ENCODE results near the gene ITGB8.

Gene ITGB8

GRCh38 chr7:20450536-20450935, 119.8 kb downstream of the ITGB8 start:
- TF ChIP-seq CTCF (IDR thresholded peaks at IDR 0.05; ENCODE audit: extremely low read depth, insufficient read depth, missing control alignments) = no peak
- DNase-seq (ENCODE audit: low spot score) = no peak
- in situ Hi-C loops (cut with MboI; ENCODE audit: low pct_unique_long_range_greater_than_20kb, low sequenced_read_pairs, unreplicated experiment) = no loop called here

DNA sequence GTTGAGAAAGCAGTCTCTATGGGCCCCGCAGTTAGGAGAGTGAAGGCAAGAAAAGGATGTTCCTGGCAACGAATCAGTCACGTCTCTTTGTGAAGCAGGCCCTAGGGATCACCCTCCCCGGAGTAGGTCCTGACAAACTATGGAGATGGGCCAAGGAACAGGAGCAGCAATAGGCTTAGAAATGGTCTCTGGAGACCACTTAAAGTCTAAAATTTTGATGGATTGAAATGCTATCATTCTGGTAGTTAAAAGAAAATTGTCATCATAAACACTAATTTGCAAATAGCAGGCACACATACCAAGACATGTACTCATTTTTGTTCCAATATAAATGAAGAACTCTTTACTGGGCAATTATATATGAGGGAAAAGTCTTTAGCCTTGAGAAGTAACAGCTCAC, 123.5 kb downstream of the ITGB8 start:
- in situ Hi-C loops (cut with MboI; ENCODE audit: low pct_unique_long_range_greater_than_20kb, low sequenced_read_pairs, unreplicated experiment) = no loop called here
- TF ChIP-seq CTCF (IDR thresholded peaks at IDR 0.05; ENCODE audit: extremely low read depth, insufficient read depth, missing control alignments) = no peak
- DNase-seq (ENCODE audit: low spot score) = no peak

GRCh38 chr7:20456701-20457100, 126.0 kb downstream of the ITGB8 start:
- TF ChIP-seq CTCF (IDR thresholded peaks at IDR 0.05; ENCODE audit: extremely low read depth, insufficient read depth, missing control alignments) = no peak
- DNase-seq (ENCODE audit: low spot score) = no peak
- in situ Hi-C loops (cut with MboI; ENCODE audit: low pct_unique_long_range_greater_than_20kb, low sequenced_read_pairs, unreplicated experiment) = no loop called here

DNA sequence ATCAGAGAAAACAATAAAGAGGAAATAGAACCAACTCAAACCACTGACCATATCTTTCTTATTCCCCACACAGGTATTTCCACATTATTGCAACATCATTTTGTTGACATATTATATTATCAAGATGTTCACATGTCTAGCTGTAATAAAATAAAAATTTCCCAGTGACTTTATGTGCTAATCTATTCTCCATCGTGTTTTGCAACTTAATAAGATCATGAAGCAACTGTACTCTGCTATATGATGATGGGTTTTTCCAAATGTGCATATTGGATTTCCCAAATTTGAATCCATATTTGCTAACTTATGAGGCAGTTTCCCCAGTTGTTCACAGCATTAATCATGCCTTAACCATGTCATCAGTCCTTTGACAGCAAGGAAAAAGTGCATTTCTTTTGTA, 127.8 kb downstream of the ITGB8 start:
- no peak for DNase-seq (ENCODE audit: low spot score)
- no peak for TF ChIP-seq CTCF (IDR thresholded peaks at IDR 0.05; ENCODE audit: extremely low read depth, insufficient read depth, missing control alignments)
- in situ Hi-C loops (cut with MboI; ENCODE audit: low pct_unique_long_range_greater_than_20kb, low sequenced_read_pairs, unreplicated experiment) = no loop called here

GRCh38 chr7:20459419-20459818, 128.7 kb downstream of the ITGB8 start:
- in situ Hi-C loops (cut with MboI; ENCODE audit: low pct_unique_long_range_greater_than_20kb, low sequenced_read_pairs, unreplicated experiment) = no loop called here
- TF ChIP-seq CTCF (IDR thresholded peaks at IDR 0.05; ENCODE audit: extremely low read depth, insufficient read depth, missing control alignments) = no peak
- DNase-seq (ENCODE audit: low spot score) = no peak

GRCh38 chr7:20464891-20465290, 134.2 kb downstream of the ITGB8 start:
- no peak for DNase-seq (ENCODE audit: low spot score)
- no peak for TF ChIP-seq CTCF (IDR thresholded peaks at IDR 0.05; ENCODE audit: extremely low read depth, insufficient read depth, missing control alignments)
- in situ Hi-C loops (cut with MboI; ENCODE audit: low pct_unique_long_range_greater_than_20kb, low sequenced_read_pairs, unreplicated experiment) = no loop called here
